ENCODE results near the gene VASN.

GRCh38 chr16:4376126-4376892 is 4.7 kb downstream of the VASN start:
- TF ChIP-seq CTCF (IDR thresholded peaks at IDR 0.05; ENCODE audit: low read depth, low read length, poor library complexity, severe bottlenecking) (no peak), EZH2phosphoT487 (IDR thresholded peaks at IDR 0.05; ENCODE audit: borderline replicate concordance, low read length) (no peak)

Data from DOHH2 (cell line).